ENCODE data around the gene DGKH.

GRCh38 chr13:42270857-42271215, 222.4 kb downstream of the DGKH start:
- TF ChIP-seq CTCF (IDR thresholded peaks at IDR 0.05) (no peak), POLR2A (IDR thresholded peaks at IDR 0.05) (no peak), EP300 (IDR thresholded peaks at IDR 0.05) (no peak), POLR2AphosphoS5 (IDR thresholded peaks at IDR 0.05) (no peak)

All from gastroesophageal sphincter (tissue), 3 donors.